ENCODE results near the gene DIS3L2.
"Not testable (repeated sequence)": the region's sequence is repeated elsewhere in the genome, so short reads cannot be mapped to it uniquely, and the experiment has no call there.

Gene DIS3L2

GRCh38 chr2:232328032-232328422 lies 366.5 kb downstream of the DIS3L2 start:
- no peak for DNase-seq

GRCh38 chr2:232328516-232329460 lies 367.3 kb downstream of the DIS3L2 start:
- no peak for DNase-seq

DNA sequence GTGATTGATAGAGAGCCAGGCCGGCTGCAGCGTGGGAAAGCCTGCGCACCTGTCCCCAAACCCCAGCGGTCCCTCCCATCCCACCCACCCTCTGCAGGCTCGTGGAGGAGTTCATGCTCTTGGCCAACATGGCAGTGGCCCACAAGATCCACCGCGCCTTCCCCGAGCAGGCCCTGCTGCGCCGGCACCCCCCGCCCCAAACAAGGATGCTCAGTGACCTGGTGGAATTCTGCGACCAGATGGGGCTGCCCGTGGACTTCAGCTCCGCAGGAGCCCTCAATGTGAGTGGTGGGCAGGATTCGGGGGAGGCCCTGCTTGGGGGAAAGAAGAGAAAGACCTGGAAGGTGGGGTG lies 368.2 kb downstream of the DIS3L2 start:
- no peak for DNase-seq

DNA sequence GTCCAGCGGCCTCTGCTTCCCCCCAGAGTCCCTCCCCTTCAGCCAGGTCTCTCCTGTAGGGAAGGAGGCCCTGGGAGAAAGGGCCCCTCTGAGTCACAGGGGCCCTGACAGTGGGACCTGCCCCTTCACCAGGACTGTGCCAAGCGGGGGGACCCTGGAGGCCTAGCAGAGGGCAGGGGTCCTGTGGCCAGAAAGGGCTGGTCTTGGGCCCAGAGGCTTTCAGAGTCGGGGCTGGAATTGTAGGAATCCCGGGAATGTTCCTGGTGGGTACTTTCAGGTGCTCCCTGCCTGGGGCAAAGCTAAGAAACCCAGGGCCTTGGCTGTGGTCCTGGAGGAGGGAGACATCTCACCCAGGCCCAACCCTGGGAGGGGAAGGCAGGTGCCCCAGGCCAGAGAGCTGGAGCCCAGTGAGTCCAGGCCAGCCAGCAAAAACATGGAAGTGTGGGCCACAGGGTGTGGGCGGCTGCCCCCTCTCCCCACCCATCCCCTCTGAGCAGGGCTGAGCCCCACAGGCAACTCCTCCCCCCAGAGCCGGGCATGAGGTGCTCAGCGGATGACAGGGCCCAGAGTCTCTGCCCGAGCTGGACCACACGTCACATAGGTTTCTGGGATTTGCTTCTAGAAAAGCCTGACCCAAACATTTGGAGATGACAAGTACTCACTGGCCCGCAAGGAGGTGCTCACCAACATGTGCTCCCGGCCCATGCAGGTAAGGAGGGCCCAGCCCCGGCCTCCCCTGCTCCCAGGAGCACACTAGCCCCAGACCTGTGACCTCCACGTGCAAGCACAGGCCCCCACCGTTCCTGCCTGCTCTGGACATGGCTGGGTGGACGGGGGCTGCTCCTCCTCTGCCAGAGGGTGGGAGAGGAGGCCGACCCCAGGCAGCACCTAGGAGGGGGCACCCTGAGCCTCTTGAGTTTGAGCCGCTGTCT lies 368.8 kb downstream of the DIS3L2 start:
- DNase-seq: no peak

DNA sequence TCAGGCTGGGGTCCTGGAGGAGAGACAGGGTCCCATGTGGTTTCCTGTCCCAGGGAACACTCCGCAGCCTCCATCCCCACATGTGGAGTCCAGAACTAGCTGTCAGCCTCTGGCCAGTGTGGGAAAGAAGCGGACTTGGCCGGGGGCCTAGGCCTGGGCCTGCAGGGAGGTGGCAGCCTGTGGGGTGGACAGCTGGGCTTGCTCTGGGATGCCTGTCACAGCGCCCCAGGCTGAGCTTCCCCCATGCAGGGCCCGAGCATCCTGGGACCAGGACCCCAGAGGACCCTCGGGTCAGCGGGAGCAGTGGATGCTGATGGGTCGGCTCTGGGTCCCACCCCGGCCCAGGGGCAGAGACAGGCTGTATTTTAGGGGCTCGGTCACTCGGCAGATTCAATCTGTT lies 369.5 kb downstream of the DIS3L2 start:
- DNase-seq: not testable (repeated sequence)

GRCh38 chr2:232331641-232332040 lies 370.1 kb downstream of the DIS3L2 start:
- not testable (repeated sequence) for DNase-seq

GRCh38 chr2:232332244-232332939 lies 370.9 kb downstream of the DIS3L2 start:
- not testable (repeated sequence) for DNase-seq

- DNase-seq: no peak
Observed at GRCh38 chr2:232332940-232333259, 371.4 kb downstream of the DIS3L2 start.

DNA sequence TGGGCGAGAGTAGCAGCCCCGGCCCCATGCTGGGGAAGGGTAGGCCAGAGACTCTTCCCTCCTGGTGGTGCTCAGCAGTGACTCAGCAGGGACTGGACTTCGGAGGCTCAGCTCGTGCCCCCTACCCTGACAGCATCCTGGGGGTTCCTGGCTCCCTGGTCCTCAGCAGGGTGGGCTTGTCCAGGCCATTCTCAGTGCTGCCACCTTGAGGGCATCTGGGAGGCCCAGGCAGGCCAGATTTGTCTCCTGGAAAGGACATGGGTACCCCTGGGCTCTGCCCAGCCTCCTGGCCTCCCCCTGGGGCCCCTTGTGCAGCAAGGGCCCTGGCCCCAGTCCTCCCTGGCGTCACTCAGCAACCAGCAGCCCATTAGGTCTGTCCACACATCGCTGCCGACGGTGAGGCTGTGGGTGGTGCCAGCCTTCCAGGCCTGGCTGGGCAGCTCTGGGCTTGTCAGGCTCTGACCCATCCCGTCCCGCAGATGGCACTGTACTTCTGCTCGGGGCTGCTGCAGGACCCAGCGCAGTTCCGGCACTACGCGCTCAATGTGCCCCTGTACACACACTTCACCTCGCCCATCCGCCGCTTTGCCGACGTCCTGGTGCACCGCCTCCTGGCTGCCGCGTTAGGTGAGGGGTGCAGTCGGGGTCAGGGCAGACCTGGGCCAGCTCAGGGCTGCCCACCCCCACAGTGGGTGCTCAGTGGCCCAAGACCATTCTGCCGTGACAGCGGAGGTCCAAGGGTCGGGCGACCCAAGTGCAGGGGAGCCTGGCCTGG lies 372.0 kb downstream of the DIS3L2 start:
- DNase-seq: no peak

DNA sequence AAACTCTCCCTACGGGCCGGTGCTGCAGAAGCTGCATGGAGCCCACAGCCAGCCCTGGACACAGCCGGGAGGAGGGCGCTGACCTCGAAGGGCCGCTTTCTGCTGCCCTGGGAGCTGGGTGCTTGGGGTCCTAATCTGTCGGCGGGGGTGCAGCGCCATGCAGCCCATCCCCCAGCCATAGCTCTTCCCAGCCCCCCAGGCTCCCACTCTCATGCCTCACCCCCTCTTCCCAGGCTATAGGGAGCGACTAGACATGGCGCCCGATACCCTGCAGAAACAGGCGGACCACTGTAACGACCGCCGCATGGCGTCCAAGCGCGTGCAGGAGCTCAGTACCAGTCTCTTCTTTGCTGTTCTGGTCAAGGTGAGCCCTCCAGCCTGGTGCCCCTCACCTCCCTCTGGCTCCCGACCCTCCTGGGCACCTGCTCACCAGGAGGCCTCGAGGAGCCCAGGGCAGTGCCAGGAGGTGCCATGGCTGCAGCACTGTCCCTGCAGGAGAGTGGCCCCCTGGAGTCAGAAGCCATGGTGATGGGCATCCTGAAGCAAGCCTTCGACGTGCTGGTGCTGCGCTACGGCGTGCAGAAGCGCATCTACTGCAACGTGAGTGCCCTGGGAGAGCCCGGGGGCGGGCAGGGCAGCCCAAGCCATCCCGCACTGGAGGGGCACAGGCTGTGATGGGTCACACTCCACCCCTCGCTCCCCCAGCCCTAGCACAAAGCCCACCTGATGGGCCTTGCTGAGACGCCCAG lies 372.8 kb downstream of the DIS3L2 start:
- DNase-seq: not testable (repeated sequence)

GRCh38 chr2:232334885-232335205 lies 373.3 kb downstream of the DIS3L2 start:
- not testable (repeated sequence) for DNase-seq

GRCh38 chr2:232335206-232335858 lies 373.8 kb downstream of the DIS3L2 start:
- DNase-seq: not testable (repeated sequence)

DNA sequence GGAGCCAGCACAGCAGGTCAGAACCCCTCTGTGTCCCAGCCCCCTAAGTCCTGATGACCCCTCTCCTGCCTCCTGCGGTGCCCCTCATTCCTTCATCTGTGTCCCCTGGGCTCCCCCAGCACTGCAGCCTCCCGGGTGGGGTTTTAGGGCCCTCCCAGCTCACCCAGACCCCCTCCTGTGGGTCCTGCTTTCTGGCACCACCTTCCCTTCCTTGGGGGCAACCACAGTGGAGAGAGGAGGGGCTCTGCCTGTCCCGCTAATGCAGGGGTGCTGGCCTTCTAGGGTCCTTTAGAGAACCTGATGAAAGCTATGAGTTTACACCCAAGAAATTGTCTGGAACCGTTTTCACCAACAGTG lies 374.3 kb downstream of the DIS3L2 start:
- no peak for DNase-seq

DNA sequence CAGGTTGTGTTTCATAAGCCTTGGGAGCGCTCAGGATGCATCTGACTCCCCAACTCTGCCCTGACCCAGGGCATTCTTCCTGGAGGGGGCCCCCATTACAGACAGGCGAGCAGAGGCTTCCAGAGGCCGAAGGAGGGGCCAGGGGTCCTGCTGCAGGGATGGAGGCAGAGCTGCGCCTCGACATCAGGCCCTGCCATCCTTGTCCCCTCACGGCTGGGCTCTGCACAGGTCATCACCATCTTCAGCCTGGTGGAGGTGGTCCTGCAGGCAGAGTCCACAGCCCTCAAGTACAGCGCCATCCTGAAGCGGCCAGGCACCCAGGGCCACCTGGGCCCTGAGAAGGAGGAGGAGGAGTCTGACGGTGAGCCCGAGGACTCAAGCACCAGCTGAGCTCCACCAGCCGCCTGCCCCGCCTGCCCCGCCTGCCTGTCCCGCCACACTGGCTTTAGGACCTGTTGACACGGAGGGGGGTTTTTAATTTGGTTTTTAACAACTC lies 374.8 kb downstream of the DIS3L2 start:
- DNase-seq: no peak

GRCh38 chr2:232336981-232337720 lies 375.6 kb downstream of the DIS3L2 start:
- DNase-seq: no peak

- not testable (repeated sequence) for DNase-seq
Observed at GRCh38 chr2:232338094-232338758, 376.7 kb downstream of the DIS3L2 start.

- no peak for DNase-seq
Observed at GRCh38 chr2:232338759-232339106, 377.2 kb downstream of the DIS3L2 start.

GRCh38 chr2:232339121-232340081 lies 377.9 kb downstream of the DIS3L2 start:
- DNase-seq: no peak
